ENCODE measurements around the gene POU2F3. TPM values are rescaled to one million over a fixed set of nuclear protein-coding genes. Genes with fewer than 3 reads are reported as not detected.
A peak's percentile ranks its signal among the peaks of the same experiment; 100 is the strongest.

Gene POU2F3
- total and polyA plus RNA-seq, 2 donors (not counting 1 experiment from before 2014, with no cell fraction given) = not detected

GRCh38 chr11:120207512-120207911, 32.4 kb upstream of the POU2F3 start:
- H3K27me3 ChIP-seq (ENCODE audit: control insufficient read depth, insufficient read depth, low read length) = no peaks in the 10 kb centered on the region
- peaks cover 11% of the 10 kb centered on the region for H3K79me2 ChIP-seq (ENCODE audit: control insufficient read depth, insufficient read depth, low read length)
- no peak overlapping the region for H3K4me2 ChIP-seq (ENCODE audit: extremely low read depth, insufficient read depth, low read length)
- peaks cover 13% of the 10 kb centered on the region for H3K4me1 ChIP-seq (ENCODE audit: control insufficient read depth, extremely low read depth, insufficient read depth, low read length)
- peak in 1 of 2 donors; percentile 24 for DNase-seq (ENCODE audit: low read depth in 2 of 2)
- H3K4me3 ChIP-seq (replicated peaks in 1 of 4; ENCODE audit: control extremely low read depth in 1 of 4, insufficient read depth in 1 of 4, low read depth in 3 of 4, low read length in 4 of 4) = no peak overlapping the region
- no peak overlapping the region for H2AFZ ChIP-seq (ENCODE audit: low read length)
- no peak overlapping the region for H3K9ac ChIP-seq (ENCODE audit: insufficient read depth, low read length)
- H3K36me3 ChIP-seq (ENCODE audit: control insufficient read depth, insufficient read depth, low read length) = no peaks in the 10 kb centered on the region
- no peak overlapping the region for H3K27ac ChIP-seq (ENCODE audit: insufficient read depth, low read length)
- TF ChIP-seq EZH2 (IDR thresholded peaks at IDR 0.05; ENCODE audit: low read length, missing control alignments) (no peak), CTCF (conservative IDR thresholded peaks at IDR 0.05 in 1 of 2, IDR thresholded peaks at IDR 0.05 in 1 of 2; ENCODE audit: low read depth in 1 of 2, low read length in 2 of 2) (no peak)
- H3K9me3 ChIP-seq (ENCODE audit: control insufficient read depth, insufficient read depth, low read depth, low read length) = no peaks in the 10 kb centered on the region
- H4K20me1 ChIP-seq (ENCODE audit: control insufficient read depth, extremely low read depth, insufficient read depth, low read length) = no peaks in the 10 kb centered on the region

- peak in 1 of 2 donors; percentile 43 for DNase-seq (ENCODE audit: low read depth in 2 of 2)
- H3K4me1 ChIP-seq (ENCODE audit: control insufficient read depth, extremely low read depth, insufficient read depth, low read length) = peaks cover 15% of the 10 kb centered on the region
- H3K79me2 ChIP-seq (ENCODE audit: control insufficient read depth, insufficient read depth, low read length) = peaks cover 16% of the 10 kb centered on the region
- H3K36me3 ChIP-seq (ENCODE audit: control insufficient read depth, insufficient read depth, low read length) = no peaks in the 10 kb centered on the region
- H3K27ac ChIP-seq (ENCODE audit: insufficient read depth, low read length) = no peak overlapping the region
- no peak overlapping the region for H3K9ac ChIP-seq (ENCODE audit: insufficient read depth, low read length)
- TF ChIP-seq EZH2 (IDR thresholded peaks at IDR 0.05; ENCODE audit: low read length, missing control alignments) (no peak), CTCF (conservative IDR thresholded peaks at IDR 0.05 in 1 of 2, IDR thresholded peaks at IDR 0.05 in 1 of 2; ENCODE audit: low read depth in 1 of 2, low read length in 2 of 2) (no peak)
- no peak overlapping the region for H3K4me2 ChIP-seq (ENCODE audit: extremely low read depth, insufficient read depth, low read length)
- H3K9me3 ChIP-seq (ENCODE audit: control insufficient read depth, insufficient read depth, low read depth, low read length) = no peaks in the 10 kb centered on the region
- no peaks in the 10 kb centered on the region for H4K20me1 ChIP-seq (ENCODE audit: control insufficient read depth, extremely low read depth, insufficient read depth, low read length)
- no peak overlapping the region for H3K4me3 ChIP-seq (replicated peaks in 1 of 4; ENCODE audit: control extremely low read depth in 1 of 4, insufficient read depth in 1 of 4, low read depth in 3 of 4, low read length in 4 of 4)
- no peak overlapping the region for H2AFZ ChIP-seq (ENCODE audit: low read length)
- no peaks in the 10 kb centered on the region for H3K27me3 ChIP-seq (ENCODE audit: control insufficient read depth, insufficient read depth, low read length)
These were observed 31.9 kb upstream of the POU2F3 start for GRCh38 chr11:120208001-120208441.

GRCh38 chr11:120208777-120209176, 31.2 kb upstream of the POU2F3 start:
- no peak overlapping the region for H3K27ac ChIP-seq (ENCODE audit: insufficient read depth, low read length)
- H3K9me3 ChIP-seq (ENCODE audit: control insufficient read depth, insufficient read depth, low read depth, low read length) = no peaks in the 10 kb centered on the region
- TF ChIP-seq CTCF (conservative IDR thresholded peaks at IDR 0.05 in 1 of 2, IDR thresholded peaks at IDR 0.05 in 1 of 2; ENCODE audit: low read depth in 1 of 2, low read length in 2 of 2) = no peak
- no peak for TF ChIP-seq EZH2 (IDR thresholded peaks at IDR 0.05; ENCODE audit: low read length, missing control alignments)
- peaks cover 23% of the 10 kb centered on the region for H3K79me2 ChIP-seq (ENCODE audit: control insufficient read depth, insufficient read depth, low read length)
- no peak overlapping the region for H3K4me2 ChIP-seq (ENCODE audit: extremely low read depth, insufficient read depth, low read length)
- H3K27me3 ChIP-seq (ENCODE audit: control insufficient read depth, insufficient read depth, low read length) = no peaks in the 10 kb centered on the region
- no peak overlapping the region for H3K9ac ChIP-seq (ENCODE audit: insufficient read depth, low read length)
- H3K36me3 ChIP-seq (ENCODE audit: control insufficient read depth, insufficient read depth, low read length) = no peaks in the 10 kb centered on the region
- peak; percentile 74 to 79 for DNase-seq (ENCODE audit: low read depth in 2 of 2)
- H3K4me1 ChIP-seq (ENCODE audit: control insufficient read depth, extremely low read depth, insufficient read depth, low read length) = peaks cover 15% of the 10 kb centered on the region
- no peak overlapping the region for H3K4me3 ChIP-seq (replicated peaks in 1 of 4; ENCODE audit: control extremely low read depth in 1 of 4, insufficient read depth in 1 of 4, low read depth in 3 of 4, low read length in 4 of 4)
- H2AFZ ChIP-seq (ENCODE audit: low read length) = no peak overlapping the region
- no peaks in the 10 kb centered on the region for H4K20me1 ChIP-seq (ENCODE audit: control insufficient read depth, extremely low read depth, insufficient read depth, low read length)
